ENCODE data around the gene TMEM179. TPM values are rescaled to one million over a fixed set of nuclear protein-coding genes. Genes with fewer than 3 reads are reported as not detected.

The TMEM179 gene
- total and polyA plus RNA-seq, 2 donors (not counting 3 experiments of a cell fraction or from before 2014, with no cell fraction given): 0.14 TPM; not detected in 1

DNA sequence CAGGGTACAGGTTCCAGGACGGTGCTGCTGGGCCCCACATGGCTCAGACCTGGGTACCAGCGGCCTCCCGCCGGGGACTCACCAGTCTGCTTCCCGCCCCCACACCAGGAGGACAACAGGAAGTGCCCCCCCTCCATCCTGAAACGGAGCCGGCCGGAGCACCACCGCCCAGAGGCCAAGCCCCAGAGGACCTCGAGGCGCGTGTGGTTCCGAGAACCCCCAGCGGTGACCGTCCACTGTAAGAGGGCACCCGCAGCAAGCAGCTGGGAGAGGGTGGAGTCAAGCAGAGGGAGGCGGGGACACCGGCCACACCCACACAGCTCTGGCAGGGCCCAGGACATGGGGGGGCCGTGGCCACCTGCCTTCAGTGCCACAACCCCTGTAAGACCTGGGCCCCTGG, 16.9 kb downstream of the TMEM179 start:
- intact Hi-C loops (cut with micrococcal nuclease): no loop called here
- no peak overlapping the region for H3K4me3 ChIP-seq (replicated peaks in 1 of 3; ENCODE audit: insufficient read depth in 1 of 3, low read depth in 1 of 3, low read length in 3 of 3)

More for the DNA sequence above, 16.9 kb downstream of the TMEM179 start:
- no peaks in the 10 kb centered on the region for H3K36me3 ChIP-seq (ENCODE audit: control insufficient read depth in 2 of 2, extremely low read depth in 1 of 2, insufficient read depth in 2 of 2, low read length in 2 of 2)
- H3K9me1 ChIP-seq (replicated peaks; ENCODE audit: control insufficient read depth, extremely low read depth, insufficient read depth, low read length): no peaks in the 10 kb centered on the region
- no peak overlapping the region for H3K9ac ChIP-seq (replicated peaks; ENCODE audit: extremely low read depth, insufficient read depth, low read length)
- BruUV-seq (replicated peaks): no TSS peak
- H3K4me2 ChIP-seq (ENCODE audit: insufficient read depth, low read length): no peak overlapping the region
- dilution Hi-C loops (cut with MboI; ENCODE audit: extremely low pct_ligation_motif_present, low sequenced_read_pairs): no loop called here
- no peak overlapping the region for H3K27ac ChIP-seq (ENCODE audit: insufficient read depth, low read depth, low read length)
- CTCF ChIA-PET: no interaction called here
- H2AFZ ChIP-seq (ENCODE audit: low read depth, low read length): no peak overlapping the region
- POLR2A ChIA-PET: no interaction called here
- DNase-seq (ENCODE audit: low read depth, low spot score) (no peak), FAIRE-seq (no peak)
- no peaks in the 10 kb centered on the region for H3K27me3 ChIP-seq (ENCODE audit: control insufficient read depth in 2 of 2, insufficient read depth in 2 of 2, low read length in 2 of 2)
- TF ChIP-seq, protein P1, sequence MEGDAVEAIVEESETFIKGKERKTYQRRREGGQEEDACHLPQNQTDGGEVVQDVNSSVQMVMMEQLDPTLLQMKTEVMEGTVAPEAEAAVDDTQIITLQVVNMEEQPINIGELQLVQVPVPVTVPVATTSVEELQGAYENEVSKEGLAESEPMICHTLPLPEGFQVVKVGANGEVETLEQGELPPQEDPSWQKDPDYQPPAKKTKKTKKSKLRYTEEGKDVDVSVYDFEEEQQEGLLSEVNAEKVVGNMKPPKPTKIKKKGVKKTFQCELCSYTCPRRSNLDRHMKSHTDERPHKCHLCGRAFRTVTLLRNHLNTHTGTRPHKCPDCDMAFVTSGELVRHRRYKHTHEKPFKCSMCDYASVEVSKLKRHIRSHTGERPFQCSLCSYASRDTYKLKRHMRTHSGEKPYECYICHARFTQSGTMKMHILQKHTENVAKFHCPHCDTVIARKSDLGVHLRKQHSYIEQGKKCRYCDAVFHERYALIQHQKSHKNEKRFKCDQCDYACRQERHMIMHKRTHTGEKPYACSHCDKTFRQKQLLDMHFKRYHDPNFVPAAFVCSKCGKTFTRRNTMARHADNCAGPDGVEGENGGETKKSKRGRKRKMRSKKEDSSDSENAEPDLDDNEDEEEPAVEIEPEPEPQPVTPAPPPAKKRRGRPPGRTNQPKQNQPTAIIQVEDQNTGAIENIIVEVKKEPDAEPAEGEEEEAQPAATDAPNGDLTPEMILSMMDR (IDR thresholded peaks at IDR 0.05; ENCODE audit: extremely low read depth in 1 of 2, insufficient read depth in 1 of 2, low read depth in 1 of 2, low read length in 2 of 2): no peak
- no peak for TF ChIP-seq GATA2 (IDR thresholded peaks at IDR 0.05; ENCODE audit: insufficient read depth, insufficient read length, low read depth, low read length)
- no peak for TF ChIP-seq FOS (IDR thresholded peaks at IDR 0.05; ENCODE audit: borderline replicate concordance, insufficient read depth, low read length)
- no peak for TF ChIP-seq POLR2A (IDR thresholded peaks at IDR 0.05; ENCODE audit: low read depth, low read length)
- TF ChIP-seq JUN (IDR thresholded peaks at IDR 0.05; ENCODE audit: borderline replicate concordance, insufficient read depth, insufficient read length, low read depth): no peak
- no peak for TF ChIP-seq EZH2 (IDR thresholded peaks at IDR 0.05; ENCODE audit: borderline replicate concordance, low read depth, low read length, severe bottlenecking)
- TF ChIP-seq, protein P2, sequence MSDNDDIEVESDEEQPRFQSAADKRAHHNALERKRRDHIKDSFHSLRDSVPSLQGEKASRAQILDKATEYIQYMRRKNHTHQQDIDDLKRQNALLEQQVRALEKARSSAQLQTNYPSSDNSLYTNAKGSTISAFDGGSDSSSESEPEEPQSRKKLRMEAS (IDR thresholded peaks at IDR 0.05; ENCODE audit: insufficient read depth, insufficient read length): no peak
- no peak for TF ChIP-seq MYC (IDR thresholded peaks at IDR 0.05; ENCODE audit: low read depth, low read length)
- TF ChIP-seq POLR2AphosphoS5 (IDR thresholded peaks at IDR 0.05; ENCODE audit: insufficient read depth, low read depth, low read length): no peak
- no peaks in the 10 kb centered on the region for H3K79me2 ChIP-seq (ENCODE audit: control insufficient read depth, insufficient read depth, low read length)
- no peaks in the 10 kb centered on the region for H3K9me3 ChIP-seq (replicated peaks; ENCODE audit: control insufficient read depth, insufficient read depth, low read length)
- no peaks in the 10 kb centered on the region for H4K20me1 ChIP-seq (replicated peaks; ENCODE audit: control insufficient read depth, extremely low read depth, insufficient read depth, low read length)
- H3K4me1 ChIP-seq (ENCODE audit: control insufficient read depth, extremely low read depth, insufficient read depth, low read length): no peaks in the 10 kb centered on the region

Data from endothelial cell of umbilical vein (primary cell).